ENCODE measurements around the gene ARHGEF10L. TPM values are rescaled to one million over a fixed set of nuclear protein-coding genes. Genes with fewer than 3 reads are reported as not detected.

Gene ARHGEF10L
- total RNA-seq, 1 donor from 2014 or later: not detected

DNA sequence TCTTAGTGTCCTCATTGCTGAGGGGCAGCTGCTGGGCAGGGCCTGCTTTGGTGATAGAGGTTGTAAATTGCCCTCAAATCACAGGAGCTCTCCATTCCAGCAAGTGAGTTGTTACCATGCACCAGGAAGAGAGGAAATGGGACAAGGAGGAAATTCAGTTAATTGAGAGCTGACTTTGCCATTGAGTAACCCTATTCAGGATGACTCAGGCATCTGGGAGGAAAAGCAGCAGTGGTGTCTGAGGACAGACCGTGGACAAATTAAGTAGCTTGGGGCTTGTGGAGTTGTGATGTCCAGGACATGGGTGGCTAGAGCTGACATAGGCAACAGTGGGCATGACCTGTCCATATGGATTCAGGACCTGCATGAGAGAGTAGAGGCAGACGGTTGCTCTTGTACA is 5.9 kb downstream of the ARHGEF10L start:
- Mint-ChIP-seq H3K27ac (peak overlapping the region; percentile 36), H3K36me3 (ENCODE audit: low read depth) (no peaks in the 10 kb centered on the region), H3K4me3 (no peak overlapping the region), H3K27me3 (ENCODE audit: insufficient read depth) (peaks cover 26% of the 10 kb centered on the region), H3K9me3 (no peaks in the 10 kb centered on the region), H3K4me1 (ENCODE audit: low read depth) (no peaks in the 10 kb centered on the region)
- intact Hi-C loops (cut with micrococcal nuclease): no loop called here
- no peak for DNase-seq (ENCODE audit: low spot score)

DNA sequence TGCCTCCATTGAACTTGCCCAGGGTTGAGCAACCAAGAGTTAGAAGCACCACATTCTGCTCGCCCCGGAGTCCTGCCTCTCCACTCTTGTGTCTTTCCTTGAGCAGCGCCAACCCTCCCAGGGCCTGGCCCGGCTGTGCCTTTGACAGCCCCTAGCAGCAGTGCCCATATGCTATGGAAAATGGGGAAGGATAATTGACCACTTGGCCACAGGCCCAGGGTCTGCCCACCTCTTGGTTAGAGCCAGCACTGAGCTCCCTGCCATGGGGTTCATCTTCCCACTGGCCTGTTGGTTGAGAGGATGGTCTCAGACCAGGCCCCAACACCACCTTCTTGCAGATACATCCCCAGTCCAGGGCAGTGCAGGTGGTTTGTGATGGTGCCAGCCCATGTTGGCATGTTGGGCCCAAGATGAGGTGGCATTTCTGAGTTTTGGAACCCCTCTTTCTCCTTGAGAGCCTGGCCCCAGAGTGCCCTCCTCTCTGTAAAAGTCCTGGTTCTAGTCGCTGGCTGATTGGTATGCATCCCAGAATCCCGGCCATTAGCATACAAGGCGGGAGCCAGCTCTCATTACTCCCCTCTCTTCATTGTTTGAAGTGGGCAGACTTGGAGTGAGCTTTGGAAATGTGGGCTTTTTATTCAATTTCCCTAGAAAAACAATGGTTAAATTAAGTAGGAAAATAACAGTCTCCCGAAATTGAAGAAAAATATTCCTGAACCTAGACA is 7.6 kb downstream of the ARHGEF10L start:
- no peaks in the 10 kb centered on the region for H3K36me3 Mint-ChIP-seq (ENCODE audit: low read depth)
- H3K27ac Mint-ChIP-seq: no peak overlapping the region
- DNase-seq (ENCODE audit: low spot score): no peak
- no peaks in the 10 kb centered on the region for H3K9me3 Mint-ChIP-seq
- intact Hi-C loops (cut with micrococcal nuclease): no loop called here
- H3K27me3 Mint-ChIP-seq (ENCODE audit: insufficient read depth): peaks cover 19% of the 10 kb centered on the region
- H3K4me1 Mint-ChIP-seq (ENCODE audit: low read depth): no peaks in the 10 kb centered on the region
- H3K4me3 Mint-ChIP-seq: no peak overlapping the region

DNA sequence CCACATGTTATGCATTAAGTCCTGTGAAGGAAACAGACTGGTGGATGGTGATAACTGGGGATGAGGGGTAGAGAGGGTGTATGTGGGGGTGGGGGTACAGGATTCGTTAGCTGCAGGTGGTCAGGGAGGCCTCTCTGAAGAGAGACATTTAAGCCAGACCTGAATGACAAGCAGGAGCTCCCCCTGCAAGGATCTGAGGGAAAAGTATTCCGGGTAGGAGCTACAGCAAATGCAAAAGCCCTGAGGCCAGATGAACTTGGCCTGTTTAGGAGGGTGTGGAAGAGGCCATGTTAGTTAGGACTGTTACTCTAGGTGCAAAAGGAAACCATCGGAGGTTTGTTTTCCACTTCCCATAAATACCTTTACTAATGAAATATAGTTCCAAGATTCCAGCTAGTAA is 9.9 kb downstream of the ARHGEF10L start:
- H3K4me1 Mint-ChIP-seq (ENCODE audit: low read depth): no peaks in the 10 kb centered on the region
- no peak for DNase-seq (ENCODE audit: low spot score)
- H3K4me3 Mint-ChIP-seq: no peak overlapping the region
- H3K27me3 Mint-ChIP-seq (ENCODE audit: insufficient read depth): peaks cover 17% of the 10 kb centered on the region
- intact Hi-C loops (cut with micrococcal nuclease): no loop called here
- H3K27ac Mint-ChIP-seq: no peak overlapping the region
- no peaks in the 10 kb centered on the region for H3K36me3 Mint-ChIP-seq (ENCODE audit: low read depth)
- H3K9me3 Mint-ChIP-seq: no peaks in the 10 kb centered on the region

DNA sequence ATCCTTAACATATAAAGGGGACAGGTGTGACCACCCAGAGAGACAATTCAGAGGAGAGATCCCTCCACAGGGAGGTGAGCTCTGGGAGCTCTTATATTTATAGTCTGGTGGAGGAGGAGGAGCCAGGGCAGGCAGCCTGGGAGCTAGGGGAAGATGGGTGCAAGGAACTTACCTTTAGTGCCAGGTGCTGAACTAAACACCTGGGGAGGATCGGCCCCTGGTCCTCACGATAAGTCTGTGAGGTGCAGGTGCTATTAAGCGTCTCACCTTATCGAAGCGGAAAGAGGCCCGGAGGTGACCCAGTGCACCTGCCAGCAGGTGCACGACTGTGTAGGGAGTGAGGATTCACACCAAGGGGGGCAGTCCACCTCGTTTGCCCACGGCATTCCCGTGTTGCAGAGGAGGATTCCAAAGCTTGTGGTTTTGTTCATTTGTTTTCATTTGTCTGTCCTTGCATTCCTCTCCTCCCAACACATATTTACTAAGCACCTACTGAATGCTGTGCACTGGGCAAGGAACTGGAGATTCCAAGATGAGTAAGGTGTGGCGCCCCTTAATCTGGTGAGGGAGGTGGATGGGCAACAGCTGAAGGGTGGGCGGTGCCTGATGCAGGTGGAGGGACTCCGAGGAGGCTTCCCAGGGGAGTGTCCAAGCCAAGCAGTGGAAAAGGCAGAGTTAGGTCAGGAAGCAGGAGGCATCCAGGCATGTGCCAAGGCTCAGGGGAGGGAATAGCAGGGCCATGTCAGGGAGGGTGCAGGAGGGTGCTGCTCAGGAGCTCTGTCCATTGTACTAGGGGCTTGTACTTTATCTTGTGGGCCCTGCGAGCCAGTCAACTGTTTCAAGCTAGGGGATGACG is 11.5 kb downstream of the ARHGEF10L start:
- no peaks in the 10 kb centered on the region for H3K9me3 Mint-ChIP-seq
- H3K27ac Mint-ChIP-seq: no peak overlapping the region
- no peak overlapping the region for H3K4me3 Mint-ChIP-seq
- peaks cover 14% of the 10 kb centered on the region for H3K27me3 Mint-ChIP-seq (ENCODE audit: insufficient read depth)
- no peak for DNase-seq (ENCODE audit: low spot score)
- intact Hi-C loops (cut with micrococcal nuclease): no loop called here
- H3K36me3 Mint-ChIP-seq (ENCODE audit: low read depth): no peaks in the 10 kb centered on the region
- no peaks in the 10 kb centered on the region for H3K4me1 Mint-ChIP-seq (ENCODE audit: low read depth)

DNA sequence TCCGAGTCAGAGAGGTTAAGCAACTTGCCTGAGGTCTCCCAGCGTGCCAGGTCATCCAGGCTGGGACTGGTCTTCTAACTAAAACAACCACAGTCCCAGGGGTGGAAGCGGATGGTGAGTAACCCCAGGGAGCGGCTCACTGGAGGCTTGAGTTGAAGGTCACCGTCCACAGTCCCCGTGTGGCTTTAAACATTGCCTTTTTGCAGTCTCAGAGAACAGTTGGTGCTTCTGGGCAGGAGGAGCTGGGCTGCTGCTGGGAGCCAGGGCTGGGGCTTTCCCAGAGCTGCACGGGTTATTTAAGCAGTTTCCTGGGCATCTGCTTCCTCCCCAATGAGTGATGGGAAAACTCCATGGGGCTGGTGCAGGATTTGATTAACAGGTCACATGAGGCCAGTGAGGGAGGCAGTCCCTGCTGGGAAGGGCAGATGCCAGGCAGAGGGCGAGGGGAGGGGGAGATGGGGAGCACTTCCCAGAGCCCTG is 12.3 kb downstream of the ARHGEF10L start:
- Mint-ChIP-seq H3K27me3 (ENCODE audit: insufficient read depth) (peaks cover 14% of the 10 kb centered on the region), H3K36me3 (ENCODE audit: low read depth) (no peaks in the 10 kb centered on the region), H3K4me1 (ENCODE audit: low read depth) (no peaks in the 10 kb centered on the region), H3K4me3 (no peak overlapping the region), H3K27ac (no peak overlapping the region), H3K9me3 (no peaks in the 10 kb centered on the region)
- intact Hi-C loops (cut with micrococcal nuclease): no loop called here
- no peak for DNase-seq (ENCODE audit: low spot score)

DNA sequence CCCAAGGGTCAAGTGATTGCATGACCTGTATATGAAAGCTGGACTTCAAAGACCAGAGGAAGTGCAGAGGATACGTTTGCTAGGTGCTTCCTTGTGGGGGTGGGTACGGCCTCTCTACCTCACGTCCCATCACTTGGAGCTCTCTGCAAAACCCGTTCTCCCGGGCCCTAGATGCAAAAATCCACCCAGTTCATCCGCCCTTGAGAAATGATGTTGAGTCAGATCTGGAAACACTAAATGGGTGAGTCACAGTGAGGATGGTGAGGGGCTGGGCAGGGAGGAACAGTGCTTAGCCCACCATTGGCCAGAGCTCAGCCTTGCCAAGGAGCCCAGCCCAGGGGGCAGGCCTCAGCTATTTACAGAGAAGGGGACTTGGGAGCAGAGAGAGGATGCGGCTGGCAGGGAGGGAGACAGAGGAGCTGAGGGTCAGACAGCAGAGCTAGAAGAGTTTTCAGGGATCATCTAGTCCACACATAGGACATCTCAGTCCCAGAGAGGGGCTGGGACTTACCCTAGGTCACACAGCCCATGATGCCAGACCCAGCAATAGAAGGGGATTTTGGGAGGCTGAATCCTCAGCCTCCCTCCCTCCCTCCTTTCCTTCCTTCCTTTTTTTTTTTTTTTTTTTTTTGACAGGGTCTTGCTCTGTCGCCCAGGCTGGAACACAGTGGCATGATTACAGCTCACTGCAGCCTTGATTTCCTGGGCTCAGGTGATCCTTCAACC is 14.6 kb downstream of the ARHGEF10L start:
- H3K4me3 Mint-ChIP-seq: no peak overlapping the region
- H3K4me1 Mint-ChIP-seq (ENCODE audit: low read depth): no peaks in the 10 kb centered on the region
- H3K27ac Mint-ChIP-seq: no peak overlapping the region
- DNase-seq (ENCODE audit: low spot score): no peak
- peaks cover 7% of the 10 kb centered on the region for H3K27me3 Mint-ChIP-seq (ENCODE audit: insufficient read depth)
- intact Hi-C loops (cut with micrococcal nuclease): no loop called here
- no peaks in the 10 kb centered on the region for H3K9me3 Mint-ChIP-seq
- no peaks in the 10 kb centered on the region for H3K36me3 Mint-ChIP-seq (ENCODE audit: low read depth)

DNA sequence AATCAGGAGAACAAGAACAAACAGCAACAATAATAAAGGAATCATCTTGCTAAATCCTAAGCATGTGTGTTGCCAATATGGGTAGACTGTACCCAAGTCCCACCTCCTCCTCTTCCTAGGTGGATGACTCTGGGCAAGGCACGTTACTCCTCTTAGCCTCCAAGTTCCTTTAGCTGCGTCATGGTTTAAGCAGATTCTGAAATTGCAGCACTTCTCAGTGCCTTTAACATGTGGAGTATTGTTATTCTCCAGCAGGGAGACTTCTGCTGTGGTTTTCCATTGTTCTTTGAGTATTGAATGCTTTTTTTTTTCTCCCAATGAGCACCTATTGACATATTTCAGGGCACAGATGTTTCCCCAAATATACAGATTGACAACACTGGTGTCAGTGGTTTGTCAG is 15.5 kb downstream of the ARHGEF10L start:
- intact Hi-C loops (cut with micrococcal nuclease): no loop called here
- Mint-ChIP-seq H3K27me3 (ENCODE audit: insufficient read depth) (peaks cover 2% of the 10 kb centered on the region), H3K4me1 (ENCODE audit: low read depth) (no peaks in the 10 kb centered on the region), H3K9me3 (no peaks in the 10 kb centered on the region), H3K27ac (no peak overlapping the region), H3K36me3 (ENCODE audit: low read depth) (no peaks in the 10 kb centered on the region), H3K4me3 (no peak overlapping the region)
- DNase-seq (ENCODE audit: low spot score): no peak

DNA sequence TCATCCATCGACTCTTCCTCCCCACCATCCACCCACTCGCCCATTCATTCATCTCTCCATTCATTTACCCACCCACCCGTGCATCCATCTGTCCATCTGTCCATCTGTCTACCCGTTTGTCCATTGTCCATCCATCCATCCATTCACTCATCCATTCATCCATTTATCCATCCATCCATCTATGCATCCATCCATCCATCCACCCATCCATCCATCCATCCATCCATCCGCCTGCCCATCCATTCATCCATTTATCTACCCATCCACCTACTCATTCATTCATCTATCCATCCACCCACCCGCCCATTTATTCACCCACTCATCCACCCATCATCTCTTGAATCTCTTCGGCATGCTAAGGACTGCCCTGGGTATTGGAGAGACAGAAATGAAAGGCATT is 18.5 kb downstream of the ARHGEF10L start:
- no peak overlapping the region for H3K27ac Mint-ChIP-seq
- no peak overlapping the region for H3K4me3 Mint-ChIP-seq
- no peaks in the 10 kb centered on the region for H3K27me3 Mint-ChIP-seq (ENCODE audit: insufficient read depth)
- H3K36me3 Mint-ChIP-seq (ENCODE audit: low read depth): no peaks in the 10 kb centered on the region
- H3K4me1 Mint-ChIP-seq (ENCODE audit: low read depth): no peaks in the 10 kb centered on the region
- no peaks in the 10 kb centered on the region for H3K9me3 Mint-ChIP-seq
- intact Hi-C loops (cut with micrococcal nuclease): no loop called here
- no peak for DNase-seq (ENCODE audit: low spot score)

DNA sequence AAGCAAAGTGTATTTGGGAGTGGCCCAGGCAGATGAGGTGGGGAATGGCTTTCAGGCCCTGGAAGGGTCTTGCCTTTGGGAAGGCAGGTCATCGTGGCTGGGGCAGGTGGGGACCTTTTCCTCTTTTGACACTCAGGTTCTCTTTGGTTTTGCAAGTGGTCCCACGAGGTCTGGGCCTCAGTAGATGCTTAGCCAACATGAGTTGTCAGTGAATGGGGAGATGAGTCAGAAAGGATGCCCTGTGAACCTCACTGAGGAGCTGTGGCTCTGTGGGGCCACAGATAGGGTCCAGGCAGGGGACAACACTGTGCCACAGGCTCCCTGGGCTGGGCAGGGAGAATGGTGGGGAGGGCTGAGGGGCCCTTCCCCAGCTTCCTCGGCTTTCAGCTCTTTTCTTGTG is 19.0 kb downstream of the ARHGEF10L start:
- Mint-ChIP-seq H3K27ac (no peak overlapping the region), H3K4me1 (ENCODE audit: low read depth) (no peaks in the 10 kb centered on the region), H3K9me3 (no peaks in the 10 kb centered on the region), H3K4me3 (no peak overlapping the region), H3K36me3 (ENCODE audit: low read depth) (no peaks in the 10 kb centered on the region), H3K27me3 (ENCODE audit: insufficient read depth) (no peaks in the 10 kb centered on the region)
- no peak for DNase-seq (ENCODE audit: low spot score)
- intact Hi-C loops (cut with micrococcal nuclease): no loop called here

DNA sequence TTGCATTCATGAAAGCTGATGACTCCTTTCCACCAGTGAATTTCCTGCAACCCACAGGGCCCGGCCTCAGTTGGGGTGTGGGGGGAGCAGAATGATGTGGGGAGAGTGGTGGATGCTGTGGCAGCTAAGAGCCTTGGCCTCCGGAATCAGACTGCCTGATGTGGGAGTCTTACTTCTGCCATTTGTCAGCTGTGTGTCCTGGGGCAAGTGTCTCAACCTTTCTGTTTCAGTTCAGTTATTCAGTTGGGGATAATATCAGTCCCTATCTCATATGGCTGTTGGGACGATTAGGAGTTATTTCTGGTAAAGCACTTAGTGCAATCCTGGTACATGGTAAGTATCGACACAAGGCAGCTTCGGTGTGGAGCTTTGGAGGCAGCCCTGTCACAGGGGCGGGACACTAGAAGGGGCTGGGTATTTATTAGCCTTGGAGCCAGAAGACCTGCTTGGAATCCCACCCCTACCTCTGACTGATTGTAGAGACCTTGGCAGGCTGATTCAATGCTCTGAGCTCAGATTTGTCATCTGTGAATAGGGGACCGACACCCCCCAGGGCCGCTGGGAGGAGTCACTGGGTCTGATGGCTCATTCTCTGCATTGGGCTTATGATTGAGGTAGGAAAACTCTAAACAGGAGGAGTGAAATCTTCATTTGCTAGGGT is 19.6 kb downstream of the ARHGEF10L start:
- H3K4me3 Mint-ChIP-seq: no peak overlapping the region
- no peak overlapping the region for H3K27ac Mint-ChIP-seq
- intact Hi-C loops (cut with micrococcal nuclease): no loop called here
- DNase-seq (ENCODE audit: low spot score): no peak
- H3K4me1 Mint-ChIP-seq (ENCODE audit: low read depth): no peaks in the 10 kb centered on the region
- H3K36me3 Mint-ChIP-seq (ENCODE audit: low read depth): no peaks in the 10 kb centered on the region
- H3K27me3 Mint-ChIP-seq (ENCODE audit: insufficient read depth): no peaks in the 10 kb centered on the region
- no peaks in the 10 kb centered on the region for H3K9me3 Mint-ChIP-seq

DNA sequence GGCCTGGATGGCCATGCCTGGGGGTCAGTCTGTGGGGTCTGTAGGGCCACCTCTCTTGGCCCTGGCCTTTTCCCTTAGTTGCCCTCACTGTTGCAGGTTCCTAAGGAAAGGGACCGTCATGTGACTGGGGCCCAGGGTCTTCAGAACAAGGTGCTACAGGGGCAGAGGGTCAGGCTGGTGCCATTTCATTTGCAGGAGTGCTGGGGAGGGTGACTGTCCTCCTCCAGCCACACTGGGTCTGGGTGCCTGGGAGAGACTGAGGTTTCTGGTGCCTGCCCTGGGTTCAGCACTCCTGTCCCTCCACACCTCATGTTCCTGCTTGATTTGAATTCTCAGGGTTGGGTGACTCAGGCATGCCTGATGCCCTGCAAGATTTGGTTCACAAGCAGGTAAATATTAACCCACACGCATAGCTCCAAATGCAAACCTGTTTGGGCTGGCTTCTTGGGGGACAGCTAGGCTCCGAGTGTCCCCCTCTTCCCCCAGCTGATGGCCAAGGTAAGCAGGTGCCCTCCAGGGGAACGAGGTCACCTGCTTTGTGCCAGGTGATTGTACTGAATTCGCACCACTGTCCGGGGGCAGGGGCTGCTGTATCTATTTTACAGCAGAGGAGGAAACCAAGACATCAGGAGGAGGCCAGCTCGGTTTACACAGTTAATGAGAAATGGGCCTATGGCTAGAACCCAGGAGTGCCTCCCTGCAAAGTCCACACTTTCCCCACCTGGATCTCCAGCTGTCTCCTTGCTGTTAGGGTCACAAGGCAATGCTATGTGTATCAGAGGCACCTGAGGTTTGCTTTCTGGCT is 20.3 kb downstream of the ARHGEF10L start:
- Mint-ChIP-seq H3K27me3 (ENCODE audit: insufficient read depth) (no peaks in the 10 kb centered on the region), H3K36me3 (ENCODE audit: low read depth) (no peaks in the 10 kb centered on the region), H3K4me3 (no peak overlapping the region), H3K27ac (no peak overlapping the region), H3K9me3 (no peaks in the 10 kb centered on the region), H3K4me1 (ENCODE audit: low read depth) (no peaks in the 10 kb centered on the region)
- intact Hi-C loops (cut with micrococcal nuclease): no loop called here
- no peak for DNase-seq (ENCODE audit: low spot score)

DNA sequence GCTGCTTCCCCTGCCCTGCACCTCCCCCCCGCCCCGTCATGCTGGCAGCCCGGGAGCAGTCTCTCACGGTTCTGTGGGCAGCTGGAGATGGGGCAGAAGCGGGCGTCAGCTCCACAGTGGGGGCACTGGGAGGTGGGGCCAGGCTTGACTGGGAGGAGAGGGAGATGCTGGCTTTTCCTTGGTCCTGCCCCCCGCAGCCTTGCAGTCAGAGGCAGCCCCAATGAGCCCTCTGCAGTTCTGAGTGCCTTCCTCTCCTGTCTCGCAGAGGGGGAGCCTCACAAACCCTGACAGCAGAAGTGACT is 21.7 kb downstream of the ARHGEF10L start:
- H3K4me1 Mint-ChIP-seq (ENCODE audit: low read depth): no peaks in the 10 kb centered on the region
- no peak for DNase-seq (ENCODE audit: low spot score)
- H3K27ac Mint-ChIP-seq: no peak overlapping the region
- H3K9me3 Mint-ChIP-seq: no peaks in the 10 kb centered on the region
- H3K4me3 Mint-ChIP-seq: no peak overlapping the region
- intact Hi-C loops (cut with micrococcal nuclease): no loop called here
- H3K36me3 Mint-ChIP-seq (ENCODE audit: low read depth): no peaks in the 10 kb centered on the region
- H3K27me3 Mint-ChIP-seq (ENCODE audit: insufficient read depth): no peaks in the 10 kb centered on the region

Measured in activated T-helper 1 cell treated with anti-CD3 and anti-CD28 coated beads, Interleukin-12 subunit alpha, Interleukin-12 subunit beta, Interleukin-2, Interleukin-4 antibody, amounts not matched to agents 30 ng/mL and 10 ng/mL and 1 ng/mL, durations not matched to agents 14 hours and 24 hours and 36 hours (primary cell).